Stimulated activated effector memory CD8-positive, alpha-beta T cell treated with anti-CD3 and anti-CD28 coated beads, Interleukin-12 subunit alpha, Interleukin-12 subunit beta, amount 100 ng/mL, for 72 hours (primary cell): ENCODE results near the gene KDM4E.
"Not testable (repeated sequence)": the region's sequence is repeated elsewhere in the genome, so short reads cannot be mapped to it uniquely, and the experiment has no call there.

ENCODE experiments used
- ATAC-seq: fragments of 150-1000 bp; cut with Tn5 transposase; 2 replicates; pipeline ENCODE4 v1.10.0; 2021
- DNase-seq, 2 donors: peaks; one replicate each; pipeline ENCODE4 v3.0.0; 2021 to 2022; ENCODE audit warnings: low spot score in 2 of 2
- H3K27ac Mint-ChIP-seq: one replicate; pipeline ENCODE4 v1.8.0; 2022; ENCODE audit warnings: mild to moderate bottlenecking, mixed read lengths
- H3K36me3 Mint-ChIP-seq: one replicate; pipeline ENCODE4 v1.8.0; 2022; ENCODE audit warnings: mild to moderate bottlenecking, mixed read lengths
- H3K4me1 Mint-ChIP-seq: one replicate; pipeline ENCODE4 v1.8.0; 2022; ENCODE audit warnings: mixed read lengths
- H3K4me3 Mint-ChIP-seq: one replicate; pipeline ENCODE4 v1.8.0; 2022; ENCODE audit warnings: mild to moderate bottlenecking, mixed read lengths
- H3K9me3 Mint-ChIP-seq: one replicate; pipeline ENCODE4 v1.8.0; 2022; ENCODE audit warnings: mixed read lengths

KDM4E gene

GRCh38 chr11:95035316-95035715 is 10.3 kb downstream of the KDM4E start:
- H3K4me3 Mint-ChIP-seq, result no peak overlapping the region
- H3K27ac Mint-ChIP-seq, result no peak overlapping the region
- no peaks in the 10 kb centered on the region for H3K9me3 Mint-ChIP-seq
- ATAC-seq (no peak), DNase-seq (no peak)
- H3K36me3 Mint-ChIP-seq, result no peaks in the 10 kb centered on the region
- no peaks in the 10 kb centered on the region for H3K4me1 Mint-ChIP-seq

- peak overlapping the region; percentile 16 for H3K4me3 Mint-ChIP-seq
- H3K9me3 Mint-ChIP-seq, H3K4me1 Mint-ChIP-seq, H3K36me3 Mint-ChIP-seq, H3K27ac Mint-ChIP-seq: not testable (repeated sequence)
- ATAC-seq (peak; percentile 39), DNase-seq (peak in 1 of 2 donors; percentile 46)
Measured at GRCh38 chr11:95037356-95038035, 12.4 kb downstream of the KDM4E start.

- H3K4me1 Mint-ChIP-seq, result no peaks in the 10 kb centered on the region
- no peak overlapping the region for H3K4me3 Mint-ChIP-seq
- H3K27ac Mint-ChIP-seq, result no peak overlapping the region
- H3K36me3 Mint-ChIP-seq, result no peaks in the 10 kb centered on the region
- no peaks in the 10 kb centered on the region for H3K9me3 Mint-ChIP-seq
- ATAC-seq (no peak), DNase-seq (no peak)
Measured at GRCh38 chr11:95042239-95042638, 17.2 kb downstream of the KDM4E start.

GRCh38 chr11:95042906-95043305 is 17.8 kb downstream of the KDM4E start:
- Mint-ChIP-seq H3K9me3 (no peaks in the 10 kb centered on the region), H3K4me1 (no peaks in the 10 kb centered on the region), H3K4me3 (no peak overlapping the region), H3K36me3 (no peaks in the 10 kb centered on the region), H3K27ac (no peak overlapping the region)
- ATAC-seq (no peak), DNase-seq (no peak)

DNA sequence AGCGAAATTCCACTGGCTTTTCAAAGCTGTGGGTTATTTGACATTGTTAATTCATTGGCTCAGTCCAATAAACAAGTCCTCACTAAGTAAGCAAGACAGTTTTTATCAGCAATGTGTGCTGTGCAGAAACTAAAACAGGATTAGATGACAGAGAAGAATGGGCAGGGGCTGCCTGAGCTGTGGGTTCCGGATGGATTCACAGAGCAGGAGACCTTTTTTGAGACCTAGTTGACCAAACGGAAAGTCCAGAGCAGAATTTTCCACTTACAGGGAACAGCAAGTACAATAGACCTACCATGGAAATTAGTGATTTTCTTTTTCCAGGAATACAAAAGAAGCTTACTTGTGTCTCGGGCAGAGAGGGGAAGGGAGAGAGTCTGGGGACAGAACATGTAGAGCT is 19.0 kb downstream of the KDM4E start:
- H3K27ac Mint-ChIP-seq, result no peak overlapping the region
- no peak for DNase-seq
- no peak overlapping the region for H3K4me3 Mint-ChIP-seq
- no peaks in the 10 kb centered on the region for H3K36me3 Mint-ChIP-seq
- no peak for ATAC-seq
- H3K9me3 Mint-ChIP-seq, result no peaks in the 10 kb centered on the region
- H3K4me1 Mint-ChIP-seq, result no peaks in the 10 kb centered on the region

DNA sequence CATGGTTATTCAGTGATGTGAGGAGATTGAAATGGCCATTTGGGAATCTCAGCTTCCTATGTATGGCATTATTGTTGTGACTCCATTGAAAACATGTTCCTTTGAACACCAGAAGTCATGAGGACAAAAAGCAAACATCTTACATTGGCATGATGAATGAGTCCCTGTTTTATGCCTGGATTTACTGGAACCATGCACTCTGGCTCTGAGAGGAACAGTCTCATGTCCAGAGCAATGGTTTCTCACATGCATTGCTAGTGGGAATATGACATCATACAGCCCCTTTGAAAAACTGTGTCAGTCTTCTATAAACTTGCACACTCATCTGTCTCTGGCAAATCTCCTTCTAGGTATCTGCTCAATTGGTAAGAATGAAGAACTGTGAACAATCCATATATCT is 20.8 kb downstream of the KDM4E start:
- Mint-ChIP-seq H3K36me3 (no peaks in the 10 kb centered on the region), H3K4me1 (no peaks in the 10 kb centered on the region), H3K4me3 (no peak overlapping the region), H3K9me3 (no peaks in the 10 kb centered on the region), H3K27ac (no peak overlapping the region)
- DNase-seq, result peak in 1 of 2 donors; percentile 32
- no peak for ATAC-seq

DNA sequence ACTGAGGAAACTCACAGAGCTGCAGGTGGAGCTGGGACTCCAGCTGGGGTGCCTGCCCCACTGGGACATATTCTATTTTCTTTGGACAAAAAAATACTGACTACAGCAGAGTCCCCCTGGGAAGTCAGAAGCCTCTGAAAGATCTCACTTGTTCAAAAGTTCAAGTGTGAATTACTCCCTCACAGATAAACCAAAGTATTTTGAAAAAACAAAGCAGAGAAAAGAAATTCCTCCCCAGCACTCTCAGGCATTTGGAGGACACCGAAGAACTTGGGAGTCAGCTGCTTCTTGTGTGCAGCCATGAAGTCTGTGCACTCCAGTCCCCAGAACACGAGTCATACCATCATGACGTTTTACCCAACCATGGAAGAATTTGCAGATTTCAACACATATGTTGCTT is 24.1 kb downstream of the KDM4E start, which contains the start of gene KDM4F:
KDM4F (plus strand) TSS at position 301 of the 400 bp plus-strand sequence.
- not testable (repeated sequence) for DNase-seq, H3K27ac Mint-ChIP-seq, H3K4me1 Mint-ChIP-seq, H3K4me3 Mint-ChIP-seq, ATAC-seq, H3K9me3 Mint-ChIP-seq, H3K36me3 Mint-ChIP-seq

DNA sequence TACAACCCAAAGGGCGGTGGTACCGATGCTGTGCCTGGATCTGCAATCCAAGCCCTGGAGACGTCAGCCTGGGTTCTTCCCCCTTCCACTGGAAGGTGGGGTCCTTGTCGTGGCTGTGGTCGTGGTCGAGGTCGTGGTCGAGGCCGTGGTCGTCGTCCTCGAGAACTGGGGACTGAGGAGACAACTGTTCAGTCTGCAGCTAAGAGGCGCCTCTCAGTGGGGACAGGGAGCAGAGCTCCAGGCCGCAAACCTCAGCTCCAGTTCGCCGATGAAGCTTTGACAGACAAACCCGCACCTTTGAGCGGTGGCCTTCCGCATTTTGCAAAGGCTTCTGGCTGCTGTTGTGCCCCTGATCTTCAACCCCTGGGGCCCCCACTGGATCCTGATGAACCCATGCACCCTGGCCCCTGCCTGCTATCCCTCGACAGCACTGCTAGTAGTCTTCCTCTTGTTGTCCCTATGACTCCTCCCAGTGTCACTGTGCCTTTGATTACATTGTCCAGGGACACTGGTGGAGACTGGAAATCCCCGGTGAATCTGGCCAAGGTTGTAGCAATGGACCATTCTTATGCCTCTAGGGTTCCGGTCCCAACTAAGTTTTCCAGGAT is 25.6 kb downstream of the KDM4E start:
- Mint-ChIP-seq H3K4me3 (no peak overlapping the region), H3K9me3 (no peaks in the 10 kb centered on the region), H3K4me1 (no peaks in the 10 kb centered on the region), H3K27ac (no peak overlapping the region), H3K36me3 (no peaks in the 10 kb centered on the region)
- DNase-seq (no peak), ATAC-seq (no peak)

DNA sequence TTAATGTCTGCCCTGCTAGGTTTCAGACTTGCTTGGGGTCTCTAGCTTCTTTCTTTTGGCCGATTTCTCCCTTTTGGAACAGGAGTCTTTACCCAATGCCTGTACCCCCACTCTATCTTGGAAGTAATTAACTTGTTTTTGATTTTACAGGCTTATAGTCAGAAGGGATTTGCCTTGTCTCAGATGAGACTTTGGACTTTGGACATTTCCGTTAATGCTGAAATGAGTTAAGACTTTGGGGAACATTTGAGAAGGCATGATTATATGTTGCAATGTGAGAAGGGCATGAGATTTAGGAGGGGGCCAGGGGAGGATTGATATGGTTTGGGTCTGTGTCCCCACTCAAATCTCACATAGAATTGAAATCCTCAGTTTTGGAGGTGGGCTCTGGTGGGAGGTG is 29.3 kb downstream of the KDM4E start:
- Mint-ChIP-seq H3K36me3 (no peaks in the 10 kb centered on the region), H3K4me3 (no peak overlapping the region), H3K27ac (no peak overlapping the region), H3K4me1 (no peaks in the 10 kb centered on the region), H3K9me3 (no peaks in the 10 kb centered on the region)
- ATAC-seq, result no peak
- DNase-seq, result no peak

DNA sequence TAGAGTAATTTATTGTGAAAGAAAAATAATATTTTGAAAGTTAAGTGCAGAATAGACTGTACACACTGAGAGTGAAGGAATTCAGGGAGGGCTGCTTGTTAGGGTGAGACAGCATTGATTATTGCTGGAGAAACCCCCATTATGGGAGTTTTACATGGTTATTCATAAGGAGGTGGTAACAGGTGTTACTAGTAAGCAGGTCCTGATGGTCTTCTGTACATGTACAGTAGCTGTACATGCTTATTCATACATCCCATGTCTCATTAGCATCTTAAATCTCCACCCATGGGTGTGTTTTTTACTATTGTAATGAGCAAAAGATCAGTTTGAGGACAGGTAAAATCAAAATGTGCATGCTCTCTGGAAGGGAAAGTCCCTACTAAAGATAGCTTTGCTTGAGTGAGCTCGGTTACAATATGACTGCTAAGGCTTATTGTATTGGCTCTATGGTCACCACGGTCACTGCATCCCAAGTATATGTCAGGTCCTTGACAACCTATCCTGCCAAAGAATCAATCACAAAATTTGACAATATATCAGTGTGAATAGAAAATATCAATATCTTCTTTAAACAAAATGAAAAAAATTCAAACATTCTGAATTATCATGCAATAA is 30.3 kb downstream of the KDM4E start:
- no peak overlapping the region for H3K27ac Mint-ChIP-seq
- H3K9me3 Mint-ChIP-seq, result no peaks in the 10 kb centered on the region
- no peak overlapping the region for H3K4me3 Mint-ChIP-seq
- DNase-seq, result no peak
- peak; percentile 51 for ATAC-seq
- no peaks in the 10 kb centered on the region for H3K36me3 Mint-ChIP-seq
- no peaks in the 10 kb centered on the region for H3K4me1 Mint-ChIP-seq

DNA sequence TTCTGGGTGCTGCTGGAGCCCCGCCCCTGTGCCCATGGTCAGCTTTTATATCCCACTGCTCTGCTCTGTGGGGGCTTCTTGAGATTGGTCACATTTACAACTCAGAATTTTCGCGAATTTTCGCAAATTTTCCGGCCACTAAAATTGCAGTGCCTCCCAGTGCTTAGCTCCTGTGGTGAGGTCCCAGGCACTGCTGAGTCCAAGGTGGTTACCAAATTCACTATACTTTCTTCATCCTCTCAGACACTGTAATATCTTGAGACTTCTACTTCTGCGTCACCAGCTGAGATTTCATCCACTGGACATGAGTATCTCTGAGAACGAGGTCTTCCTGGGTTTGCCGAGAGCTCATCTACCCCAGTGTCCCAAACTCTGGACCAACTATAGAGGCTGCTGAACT is 32.9 kb downstream of the KDM4E start:
- no peaks in the 10 kb centered on the region for H3K4me1 Mint-ChIP-seq
- no peak for ATAC-seq
- H3K27ac Mint-ChIP-seq, result no peak overlapping the region

DNA sequence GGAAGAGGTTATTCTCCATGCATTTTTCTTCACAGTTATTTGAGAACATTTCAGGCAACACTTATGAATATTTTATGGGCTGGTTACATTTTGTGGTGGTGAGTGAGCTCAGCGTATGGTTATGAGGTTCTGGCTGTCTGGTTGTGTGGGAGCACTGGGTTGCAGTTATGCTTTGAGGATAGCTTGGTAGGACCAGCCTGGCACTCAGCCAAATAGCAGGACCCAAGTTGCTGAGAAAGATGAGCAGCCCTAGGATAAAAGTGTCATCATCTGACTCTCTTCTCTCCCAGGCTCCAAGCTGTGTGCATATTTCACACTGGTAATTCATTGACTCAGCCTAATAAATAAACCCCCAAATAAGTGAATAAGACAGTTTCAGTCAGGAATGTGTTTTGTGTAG is 33.6 kb downstream of the KDM4E start:
- no peaks in the 10 kb centered on the region for H3K4me1 Mint-ChIP-seq
- no peak overlapping the region for H3K4me3 Mint-ChIP-seq
- no peaks in the 10 kb centered on the region for H3K9me3 Mint-ChIP-seq
- ATAC-seq (no peak), DNase-seq (no peak)
- no peaks in the 10 kb centered on the region for H3K36me3 Mint-ChIP-seq
- H3K27ac Mint-ChIP-seq, result no peak overlapping the region

More for the DNA sequence above, 32.9 kb downstream of the KDM4E start:
- DNase-seq, result no peak
- H3K4me3 Mint-ChIP-seq, result no peak overlapping the region
- no peaks in the 10 kb centered on the region for H3K9me3 Mint-ChIP-seq
- no peaks in the 10 kb centered on the region for H3K36me3 Mint-ChIP-seq

DNA sequence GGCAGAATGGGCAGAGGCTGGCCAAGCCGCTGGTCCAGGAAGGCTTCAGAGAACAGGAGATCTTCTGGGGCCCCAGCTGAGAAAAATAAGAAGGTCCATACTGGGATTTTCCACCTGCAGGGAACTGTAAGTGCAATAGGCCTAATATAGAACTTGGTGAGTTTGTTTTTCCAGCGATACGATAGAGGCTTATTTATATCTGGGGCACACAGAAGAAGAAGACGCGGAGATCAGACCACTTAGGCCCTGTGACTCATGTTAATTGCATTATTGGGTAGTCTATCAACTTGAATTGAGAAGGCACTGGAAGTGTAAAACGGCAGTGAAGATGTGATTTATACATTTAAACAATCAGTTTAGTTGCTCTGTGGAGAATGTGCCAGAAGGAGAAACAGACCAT is 34.0 kb downstream of the KDM4E start:
- DNase-seq (no peak), ATAC-seq (no peak)
- no peak overlapping the region for H3K4me3 Mint-ChIP-seq
- H3K36me3 Mint-ChIP-seq, result no peaks in the 10 kb centered on the region
- no peaks in the 10 kb centered on the region for H3K4me1 Mint-ChIP-seq
- no peaks in the 10 kb centered on the region for H3K9me3 Mint-ChIP-seq
- no peak overlapping the region for H3K27ac Mint-ChIP-seq

DNA sequence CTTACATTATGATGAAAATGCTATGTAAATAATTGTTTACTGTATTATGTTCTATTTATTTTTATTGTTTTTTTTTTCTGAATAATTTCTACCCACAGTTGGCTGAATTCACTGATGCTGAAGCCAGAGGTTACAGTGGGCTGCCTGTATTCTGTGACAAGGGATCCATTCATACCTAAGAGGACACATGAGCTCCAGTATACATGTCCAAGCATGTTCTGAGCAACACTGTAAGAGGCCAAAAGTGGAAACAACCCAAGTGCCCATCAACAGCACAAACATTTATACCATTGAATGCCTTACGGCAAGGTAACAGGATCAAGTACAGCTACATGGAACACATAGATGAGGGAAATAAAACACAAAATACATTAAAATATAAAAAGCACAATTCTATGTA is 40.3 kb downstream of the KDM4E start:
- Mint-ChIP-seq H3K27ac (no peak overlapping the region), H3K4me1 (peaks cover 16% of the 10 kb centered on the region), H3K9me3 (no peaks in the 10 kb centered on the region), H3K36me3 (peaks cover 18% of the 10 kb centered on the region), H3K4me3 (no peak overlapping the region)
- ATAC-seq, result no peak
- no peak for DNase-seq

GRCh38 chr11:95066716-95067038 is 41.6 kb downstream of the KDM4E start, which contains the start of gene SRSF8:
Gene SRSF8, plus strand, starts transcription at chr11:95066919. Its CDS starts 308 bp downstream, at chr11:95067227.
- peak; percentile 44 for ATAC-seq
- Mint-ChIP-seq H3K36me3 (peaks cover 18% of the 10 kb centered on the region), H3K4me1 (peaks cover 22% of the 10 kb centered on the region), H3K27ac (peak within 1 kb of the TSS; percentile 89), H3K4me3 (peak within 1 kb of the TSS; percentile 94), H3K9me3 (no peaks in the 10 kb centered on the region)
- no peak for DNase-seq
